Left kidney (tissue), 2 donors: ENCODE measurements around the gene HAAO. TPM values are rescaled to one million over a fixed set of nuclear protein-coding genes. Genes with fewer than 3 reads are reported as not detected.

Experiments used
- DNase-seq: peaks from one replicate; pipeline ENCODE4 v3.0.0-alpha.2; 2013
- polyA plus RNA-seq: library from polyadenylated mRNA; unstranded; fragments of 120-200 nt; gene quantifications from one replicate; pipeline ENCODE4 v1.2.1, GENCODE V29; 2013; ENCODE audit not compliant: insufficient read length

The HAAO gene
- polyA plus RNA-seq, 1 donor, result 38.9 TPM

DNA sequence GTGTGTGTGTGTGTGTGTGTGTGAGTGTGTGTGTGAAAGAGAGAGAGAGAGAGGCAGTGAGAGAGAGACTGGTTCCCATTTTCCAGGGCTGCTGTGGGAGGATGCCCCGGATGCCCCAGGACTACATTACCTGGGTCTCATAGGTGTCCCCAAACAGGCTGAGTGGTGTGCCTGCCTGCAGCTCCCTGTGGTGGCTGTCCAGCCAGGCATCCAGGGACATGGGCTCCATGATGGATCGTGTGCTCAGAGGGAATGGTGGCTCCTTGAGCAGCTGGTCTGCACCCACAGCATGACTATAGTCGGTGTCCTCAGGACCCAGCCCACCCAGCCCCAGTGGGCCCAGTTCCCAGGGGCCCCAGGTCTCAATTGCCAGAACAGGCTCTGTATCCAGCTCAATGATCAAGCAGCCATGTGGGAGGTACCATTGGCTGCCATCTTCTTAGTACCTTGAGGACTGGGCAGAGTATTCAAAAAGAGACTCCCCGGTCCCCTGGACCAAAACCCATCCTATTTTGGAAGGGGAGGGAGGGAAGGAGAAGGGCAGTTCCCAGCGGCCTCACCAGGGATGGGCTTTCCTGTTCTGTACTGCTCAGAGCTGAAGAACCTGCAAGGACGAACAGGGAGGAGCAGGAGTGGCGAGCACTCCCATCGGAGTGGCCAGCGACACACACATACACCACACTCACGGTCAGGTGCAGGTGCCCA, 22.6 kb downstream of the HAAO start:
- no peak for DNase-seq

DNA sequence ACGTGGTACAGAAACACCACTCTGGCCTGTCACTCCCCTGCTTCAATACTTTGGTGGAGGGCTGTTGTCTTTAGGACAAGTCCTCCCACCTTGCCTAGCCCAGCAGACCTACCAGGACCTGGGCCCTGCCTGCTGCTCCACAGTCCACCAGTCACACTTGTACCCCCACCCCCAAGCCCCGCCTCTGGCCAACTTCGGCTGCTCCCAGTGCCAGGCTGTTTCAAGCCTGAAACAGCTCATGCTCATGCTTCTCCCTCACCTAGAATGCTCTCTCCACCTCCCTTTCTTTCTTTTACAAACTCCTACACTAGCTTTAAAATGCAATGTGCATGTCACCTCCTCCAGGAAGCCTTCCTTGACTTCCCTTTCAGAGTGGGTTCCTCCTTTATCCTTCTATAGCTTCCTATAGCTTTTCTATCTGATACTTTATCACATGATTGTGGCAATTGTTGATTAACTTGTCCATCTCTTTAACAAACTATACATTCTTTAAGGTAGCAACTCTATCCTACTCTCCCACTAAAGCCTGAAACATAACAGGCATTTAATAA, 23.6 kb downstream of the HAAO start:
- no peak for DNase-seq

DNA sequence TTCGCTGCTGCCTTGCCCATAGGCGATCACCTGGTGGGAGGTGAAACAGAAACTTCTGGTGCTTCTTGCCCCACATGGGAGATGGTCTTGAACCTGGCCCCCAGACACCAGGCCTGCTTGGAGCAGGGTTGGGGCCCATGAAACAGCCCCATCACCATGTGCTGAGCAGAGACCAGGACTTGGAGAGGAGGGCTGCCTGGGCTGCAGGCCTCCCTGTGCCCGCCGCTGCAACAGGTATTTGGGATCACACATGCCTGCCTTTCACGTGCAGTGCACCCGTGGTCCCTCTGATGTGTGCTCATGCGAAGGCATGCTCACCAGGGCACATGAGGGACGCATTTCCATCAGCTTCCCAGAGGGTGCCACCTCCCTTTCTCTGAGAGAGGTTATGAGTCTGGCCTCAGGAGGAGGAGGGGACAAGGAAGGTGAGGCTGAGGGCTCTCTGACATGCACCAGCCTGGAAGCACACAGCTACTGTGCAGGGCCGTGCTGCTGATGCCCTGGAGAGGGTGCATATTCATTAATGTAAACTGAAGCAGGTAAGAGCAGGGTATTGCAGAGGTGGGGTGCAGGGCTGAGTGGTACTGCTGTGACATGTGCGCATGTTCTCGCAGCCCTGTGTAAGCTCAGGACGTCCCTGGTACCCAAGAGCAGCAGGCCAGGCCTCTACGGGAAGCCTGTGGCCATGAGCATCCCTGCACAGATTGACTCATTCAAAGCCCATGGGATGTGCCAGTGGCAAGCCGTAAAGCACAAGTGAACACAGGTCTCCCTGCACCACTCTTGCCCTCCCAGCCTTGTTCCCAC, 24.3 kb downstream of the HAAO start:
- no peak for DNase-seq

DNA sequence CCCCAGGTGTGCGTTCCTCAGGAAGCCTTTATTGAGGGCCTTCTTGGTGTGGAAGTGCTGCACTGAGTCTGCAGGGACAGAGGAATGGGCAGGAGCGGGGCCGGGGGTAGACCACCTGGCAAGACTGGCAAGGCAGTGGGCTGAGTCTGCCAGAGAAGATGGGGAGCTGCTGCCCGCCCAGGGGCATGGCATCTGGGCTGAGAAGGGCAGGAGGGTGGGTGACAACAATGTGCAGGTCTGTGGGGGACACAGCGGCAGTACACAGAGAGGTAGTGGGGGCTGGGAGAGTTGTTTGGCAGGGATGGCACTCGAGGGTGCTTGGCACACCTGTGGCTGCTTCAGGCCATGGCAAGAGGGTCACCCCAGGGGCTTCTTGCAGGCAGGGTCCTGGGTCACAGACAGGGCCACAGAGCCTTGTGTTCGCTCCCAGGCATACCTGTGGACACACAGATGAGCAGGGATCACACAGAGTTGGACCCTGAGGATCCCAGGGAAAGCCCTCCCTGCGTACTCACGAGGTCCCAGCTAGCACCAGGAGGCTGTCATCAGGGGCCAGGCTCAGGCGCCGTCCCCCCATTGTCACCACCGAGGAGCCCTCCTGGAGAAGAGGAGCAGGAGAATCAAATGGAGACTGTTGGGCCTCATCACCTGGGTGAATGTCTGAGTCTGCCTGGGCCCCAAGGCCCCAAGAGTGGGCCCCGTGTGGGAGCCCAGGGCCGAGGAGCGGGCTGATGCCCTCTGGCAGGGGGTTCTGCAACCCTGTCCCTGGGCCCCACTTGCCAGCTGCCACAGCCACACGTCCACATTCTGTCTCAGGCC, 25.1 kb downstream of the HAAO start:
- no peak for DNase-seq

DNA sequence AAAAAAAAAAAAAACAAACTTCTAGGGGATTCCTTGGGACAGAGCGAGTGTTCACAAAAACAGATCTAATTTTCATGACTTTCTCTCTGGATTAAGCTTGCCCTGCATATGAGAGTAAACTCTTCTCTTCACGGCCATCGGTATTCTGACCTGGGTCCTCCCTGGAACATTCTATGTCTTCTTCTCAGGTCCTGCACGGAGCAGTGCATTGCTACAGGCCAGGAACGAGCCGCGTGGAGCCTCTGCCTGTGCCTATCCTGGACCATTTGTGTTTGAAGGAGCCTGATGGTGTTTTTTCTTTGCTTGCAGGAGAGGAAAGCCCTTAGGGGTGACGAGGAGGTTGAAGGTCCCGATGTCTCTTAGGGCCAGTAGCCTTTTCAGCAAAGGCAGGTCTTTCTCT, 26.7 kb downstream of the HAAO start:
- DNase-seq, result no peak

DNA sequence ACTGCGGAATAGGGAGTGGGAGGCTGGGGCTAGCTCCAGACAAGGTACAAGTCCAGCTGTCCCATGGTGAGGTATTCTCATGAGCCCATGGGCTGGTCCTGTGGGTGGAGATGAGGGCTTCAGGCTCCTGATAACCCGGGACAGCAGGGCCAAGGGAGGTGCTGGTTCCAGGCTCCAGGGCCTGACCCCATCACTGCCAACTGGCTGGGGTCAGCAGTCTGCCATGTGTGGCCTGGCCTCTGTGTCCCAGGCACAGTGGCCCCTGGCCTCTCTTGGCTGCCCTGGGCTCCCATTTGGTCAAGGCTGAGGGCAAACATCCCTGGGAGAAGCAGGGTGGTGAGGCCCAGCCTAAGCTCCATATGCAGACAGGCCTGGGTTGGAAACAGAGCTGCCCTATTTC, 27.5 kb downstream of the HAAO start:
- DNase-seq, result no peak

DNA sequence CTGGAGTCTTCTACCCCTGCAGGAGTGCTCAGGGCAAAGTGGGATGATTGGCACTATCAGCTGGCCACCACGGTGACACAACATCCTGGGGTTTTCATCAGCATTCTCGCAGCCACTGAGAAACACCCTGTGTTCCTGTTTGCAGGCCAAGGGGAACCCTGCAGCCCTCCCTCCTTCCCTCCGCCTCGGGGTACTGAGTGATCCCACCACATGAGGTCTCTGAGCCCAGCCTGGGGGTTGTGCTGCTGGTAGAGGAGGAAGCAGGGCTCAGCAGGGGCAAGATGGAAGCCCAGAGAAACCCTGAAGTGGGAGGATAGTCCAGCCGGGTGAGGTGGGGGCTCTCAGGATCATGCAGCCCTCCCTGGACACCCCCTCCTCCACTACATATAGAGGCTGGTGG, 28.3 kb downstream of the HAAO start, which contains the start of gene OXER1:
TSS of gene OXER1 (minus strand) at position 40 of the 400 bp plus-strand sequence. CDS start 73 bp downstream, outside the sequence.
- DNase-seq, result no peak

DNA sequence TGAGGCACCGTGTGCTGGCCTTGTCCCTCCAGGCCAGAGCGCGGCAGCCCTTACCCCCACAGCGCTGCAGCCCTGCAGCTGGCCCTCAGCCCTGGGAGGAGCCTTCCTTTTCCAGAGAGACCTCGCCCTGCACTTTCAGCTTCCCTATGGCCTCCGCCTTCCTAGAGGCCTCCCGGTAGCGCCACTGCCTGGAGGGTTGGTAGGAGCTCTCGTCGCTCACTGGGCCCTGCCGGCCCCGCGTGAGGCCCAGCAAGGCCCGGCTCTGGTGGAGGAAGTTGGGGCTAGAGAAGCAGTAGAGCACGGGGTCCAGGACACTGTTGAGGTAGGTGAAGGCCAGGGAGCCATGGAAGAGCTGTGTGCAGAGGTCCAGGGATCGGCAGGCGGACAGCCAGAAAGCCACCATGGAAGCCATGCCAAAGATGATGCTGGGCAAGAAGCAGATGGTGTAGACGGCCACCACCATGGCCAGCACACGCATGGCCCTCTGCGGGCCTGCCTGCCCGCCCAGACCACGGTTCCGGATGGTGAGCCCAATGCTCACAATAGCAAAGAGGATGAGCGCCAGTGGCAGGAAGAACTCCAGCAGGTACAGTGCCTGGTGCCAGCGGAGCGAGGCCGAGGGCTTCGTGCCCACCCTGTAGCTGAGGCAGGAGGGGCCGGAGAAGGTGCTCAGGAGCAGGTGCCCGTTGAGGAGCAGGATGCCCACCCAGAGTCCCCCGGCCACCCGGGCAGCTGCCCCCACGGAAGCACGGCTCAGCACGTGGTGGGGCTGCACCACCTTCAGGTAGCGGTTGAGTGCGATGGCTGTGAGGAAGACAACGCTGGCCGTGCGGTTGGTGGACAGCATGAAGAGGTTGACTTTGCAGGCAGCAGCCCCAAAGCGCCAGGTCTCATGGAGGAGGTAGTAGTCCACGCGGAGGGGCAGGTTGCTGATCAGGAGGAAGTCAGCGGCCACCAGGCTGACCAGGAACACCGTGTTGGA, 29.3 kb downstream of the HAAO start:
- DNase-seq, result no peak

DNA sequence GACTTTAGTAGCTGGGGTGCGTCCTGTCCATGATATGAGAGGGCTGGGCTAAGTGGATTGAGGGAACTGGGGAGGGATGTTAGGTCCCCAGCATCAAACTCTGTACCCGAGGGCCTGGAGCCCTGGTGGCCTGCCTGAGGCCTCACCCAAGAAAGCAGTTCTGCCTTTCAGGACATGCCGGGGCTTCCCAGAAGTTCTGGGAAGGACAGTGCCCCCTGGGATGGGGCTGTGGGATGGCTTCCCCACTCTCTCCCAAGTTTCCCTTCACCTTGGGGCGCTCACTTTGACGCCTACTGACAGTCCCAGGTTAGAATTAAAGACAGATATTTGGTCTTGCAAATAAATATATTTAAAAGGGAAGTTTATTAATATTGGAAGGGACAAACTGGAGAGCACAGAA, 30.2 kb downstream of the HAAO start:
- DNase-seq, result no peak

DNA sequence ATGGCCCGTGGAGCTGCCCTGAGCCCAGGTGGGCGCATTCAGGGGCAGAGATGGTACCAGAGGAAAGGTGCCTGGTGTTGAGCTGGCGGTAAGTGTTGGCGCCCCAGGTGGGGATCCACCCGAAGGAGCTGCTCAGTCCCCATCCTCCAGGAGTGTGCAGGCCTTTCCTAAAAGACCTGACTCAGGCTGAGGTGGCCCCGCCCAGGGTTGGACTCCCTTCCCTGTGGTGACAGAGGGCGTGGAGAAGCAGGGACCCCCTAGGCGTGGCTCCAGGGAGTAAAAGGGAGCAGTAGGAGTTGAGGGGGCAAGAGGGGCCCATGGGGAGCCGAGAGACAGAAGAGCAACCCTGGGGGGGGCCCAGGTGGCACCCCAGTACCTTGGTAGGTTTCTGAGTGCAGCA, 30.8 kb downstream of the HAAO start:
- no peak for DNase-seq

DNA sequence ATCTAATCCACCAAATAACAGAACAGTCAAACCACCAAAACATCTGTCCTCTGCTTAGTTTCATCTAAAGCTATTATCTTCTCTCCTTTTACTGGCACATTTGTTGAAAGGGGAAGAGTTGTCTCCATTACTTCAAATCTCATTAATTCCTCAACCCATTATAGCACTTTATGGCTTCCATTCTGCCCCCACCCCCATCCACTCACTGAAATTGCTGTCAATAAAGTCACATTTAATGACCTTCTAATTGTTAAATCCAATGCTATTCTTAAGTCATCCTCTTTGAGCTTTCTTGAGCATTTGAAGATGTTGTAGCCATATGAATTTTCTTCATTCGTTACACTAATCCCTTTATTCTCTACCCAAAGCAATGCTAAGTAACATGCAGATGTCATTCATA, 33.6 kb downstream of the HAAO start:
- DNase-seq, result no peak

DNA sequence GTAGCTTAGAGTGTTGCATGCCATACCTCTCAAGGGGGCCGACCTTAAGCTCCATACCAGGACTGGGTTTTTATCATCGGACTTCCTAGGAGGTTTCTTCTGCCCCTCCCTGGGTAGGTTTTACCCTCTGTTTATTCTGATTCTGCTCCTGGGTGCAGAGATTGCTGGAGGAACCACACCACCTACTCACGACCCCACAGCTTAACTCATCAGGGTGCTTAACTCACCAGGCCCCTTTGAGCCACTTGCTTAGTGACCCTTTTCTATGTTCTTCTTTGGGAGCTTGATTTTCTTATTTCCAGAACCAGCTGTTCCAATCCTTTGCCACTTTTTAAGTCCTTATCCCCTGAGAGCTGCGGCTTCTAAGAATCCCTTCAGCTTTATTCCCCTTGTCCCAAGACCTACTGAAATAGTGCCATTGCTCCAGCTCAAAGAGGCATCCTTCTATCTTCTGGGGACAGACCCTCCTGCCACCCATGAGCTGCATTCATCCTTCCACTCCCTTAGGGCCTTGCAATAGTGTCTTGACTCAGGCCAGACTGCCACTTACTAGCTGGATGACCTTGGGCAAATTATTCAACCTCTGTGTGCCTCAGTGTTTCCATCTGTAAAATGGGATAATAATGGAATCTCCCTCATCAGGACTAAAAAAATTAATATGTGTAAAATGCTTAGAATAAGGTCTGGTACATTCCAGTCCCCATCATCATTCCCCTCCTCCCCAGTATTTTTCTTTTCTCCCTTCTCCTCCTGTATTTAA, 34.2 kb downstream of the HAAO start:
- DNase-seq, result no peak

DNA sequence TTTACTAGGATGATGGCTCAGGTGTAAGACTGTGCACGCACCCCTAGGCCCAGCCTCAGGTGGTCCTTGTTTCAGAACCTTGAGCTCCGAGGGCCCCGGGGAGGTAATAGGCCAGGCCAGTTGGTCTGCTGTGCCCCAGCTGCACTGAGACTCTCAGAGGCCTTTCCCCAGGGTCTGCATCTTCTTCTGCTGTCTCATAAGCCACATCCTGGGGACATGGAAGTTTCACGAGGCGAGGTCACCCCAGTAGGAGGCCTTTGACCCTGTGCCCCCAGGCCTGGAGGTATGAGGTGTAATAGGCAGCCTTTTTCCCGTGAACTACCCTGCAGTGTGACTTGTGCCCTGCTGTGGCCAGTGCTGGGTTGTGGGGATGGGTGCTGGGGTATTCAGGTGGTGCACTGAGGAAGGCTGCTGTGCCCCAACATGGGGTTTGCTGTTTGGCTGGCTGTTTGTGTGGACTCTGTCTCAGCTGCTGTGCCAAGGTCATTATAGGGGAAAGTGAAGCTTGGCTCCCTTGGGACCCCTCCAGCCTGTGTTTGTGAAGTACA, 35.3 kb downstream of the HAAO start:
- DNase-seq, result no peak

DNA sequence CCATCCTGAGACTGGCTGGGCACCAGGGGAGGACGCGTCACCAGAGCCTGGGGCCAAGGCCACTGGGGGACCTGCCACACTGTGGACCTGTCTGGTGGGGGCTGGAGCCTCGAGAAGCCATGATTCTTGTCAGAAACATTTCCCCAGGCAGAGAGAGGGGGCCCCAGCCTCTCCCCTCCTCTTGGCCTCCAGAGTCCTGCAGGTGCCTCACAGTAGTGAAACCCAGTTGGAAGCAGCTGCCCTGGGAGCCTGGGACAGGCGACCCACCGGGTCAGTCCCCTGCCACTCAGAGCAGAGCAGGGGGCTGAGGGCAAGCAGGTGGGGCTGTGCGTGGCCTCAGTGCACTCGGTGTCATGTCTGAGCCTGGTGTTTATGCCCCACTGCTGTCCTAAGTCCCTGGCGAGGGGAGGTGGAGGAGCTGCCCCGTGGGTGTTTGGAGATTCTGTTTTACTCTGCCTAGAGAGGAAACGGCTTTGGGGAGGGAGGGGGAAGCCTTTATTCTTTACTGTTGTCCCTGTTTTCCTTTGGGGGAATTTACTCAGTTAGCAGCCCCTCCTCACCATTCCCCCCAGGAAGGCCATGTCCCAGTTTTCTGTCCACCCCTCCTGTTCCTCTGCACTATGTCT, 36.1 kb downstream of the HAAO start:
- no peak for DNase-seq

DNA sequence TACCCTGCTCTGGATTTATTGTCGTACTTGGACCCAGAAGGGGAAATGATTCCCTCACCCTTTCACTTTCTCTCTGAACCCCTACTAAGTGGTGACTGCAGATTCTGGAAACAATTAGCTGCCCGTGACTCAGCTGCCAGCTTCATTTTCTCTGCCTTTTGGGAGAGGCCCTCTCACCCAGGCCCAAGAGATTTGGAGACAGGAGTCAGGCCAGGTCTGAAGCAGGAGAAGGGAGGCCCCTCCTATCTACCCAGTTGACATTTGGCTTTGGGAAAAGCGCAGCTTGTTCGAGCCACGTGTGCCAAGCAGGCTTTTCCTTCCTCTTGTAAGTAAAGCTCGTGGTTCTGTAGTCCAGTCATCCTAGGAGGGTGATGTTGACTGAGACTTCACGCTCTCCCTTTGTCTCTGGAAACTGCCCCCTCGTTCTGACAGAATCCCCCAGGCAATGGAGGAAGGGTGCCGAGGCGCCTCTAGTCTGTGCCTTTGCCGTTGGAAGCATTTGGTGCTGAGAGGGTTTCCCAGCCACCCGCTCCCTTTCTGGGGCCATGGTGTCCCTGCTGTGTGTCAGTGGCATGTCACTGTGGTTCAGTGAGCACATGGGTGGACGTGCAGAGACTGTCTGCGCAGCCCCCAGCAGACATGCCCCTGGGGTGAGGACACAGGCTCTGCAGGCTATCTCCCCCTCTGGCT, 37.0 kb downstream of the HAAO start:
- no peak for DNase-seq

DNA sequence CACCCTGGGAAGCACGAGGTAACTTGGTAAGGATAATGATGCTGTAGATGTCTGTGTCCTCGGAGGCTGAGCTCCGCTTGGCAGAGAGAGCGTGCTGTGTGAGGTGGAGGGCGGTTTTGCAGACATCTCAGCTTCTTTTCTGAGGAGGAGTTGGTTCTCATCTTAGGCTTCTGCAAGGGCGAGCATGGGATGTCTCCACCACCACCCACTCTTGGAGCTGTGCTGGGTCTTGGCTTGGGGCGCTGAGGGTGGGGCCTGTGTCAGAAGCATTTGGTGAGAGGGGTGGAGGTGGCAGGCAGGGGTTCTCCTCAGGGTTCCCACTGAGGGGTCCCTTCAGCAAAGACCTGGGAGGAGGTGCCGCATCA, 37.6 kb downstream of the HAAO start:
- DNase-seq, result no peak

DNA sequence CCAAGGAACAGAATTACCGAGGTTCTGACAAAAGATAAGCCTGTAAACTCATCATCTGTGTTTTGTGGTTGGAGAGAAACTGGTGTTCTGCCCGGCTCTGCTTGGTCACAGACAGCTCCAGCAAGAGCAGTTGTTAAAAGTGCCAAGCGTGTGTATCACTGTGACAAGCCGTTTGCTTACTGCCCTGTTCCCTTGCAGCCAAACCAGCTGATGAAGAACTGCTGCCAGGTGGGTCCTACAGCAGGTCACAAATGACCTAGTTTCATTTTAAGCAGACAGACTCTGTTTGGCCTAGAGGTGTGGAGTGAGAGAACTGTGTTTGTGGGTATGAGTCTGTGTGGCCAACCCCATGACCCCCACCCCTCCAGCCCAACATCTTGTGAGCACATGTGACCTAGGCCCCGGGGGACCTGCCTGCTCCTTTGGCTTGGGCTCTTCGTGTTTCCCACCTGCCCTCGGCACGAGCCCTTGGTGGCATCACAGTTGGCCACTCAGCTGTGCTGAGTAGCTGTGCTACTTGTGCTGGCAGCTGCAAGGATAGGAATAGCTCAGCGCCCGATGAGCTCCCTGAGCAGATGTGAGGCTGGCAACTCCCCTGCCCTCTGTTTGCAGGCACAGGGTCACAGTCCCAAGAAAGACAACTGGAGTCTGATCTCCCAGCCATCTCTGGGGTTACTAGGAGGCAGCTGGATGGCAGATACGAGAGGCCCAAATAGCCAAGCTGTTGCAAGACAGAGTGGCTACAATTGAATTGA, 38.2 kb downstream of the HAAO start:
- no peak for DNase-seq
